ENCODE results near the gene TMC2. TPM values are rescaled to one million over a fixed set of nuclear protein-coding genes. Genes with fewer than 3 reads are reported as not detected.
"Not testable (repeated sequence)": the region's sequence is repeated elsewhere in the genome, so short reads cannot be mapped to it uniquely, and the experiment has no call there.

TMC2 gene
- total RNA-seq, 1 donor from 2014 or later = not detected

- peak; percentile 95 for ATAC-seq
Measured at GRCh38 chr20:2663887-2664719, 127.7 kb downstream of the TMC2 start, which contains the start of gene IDH3B. TSS of gene IDH3B (minus strand) at chr20:2664216. CDS start at chr20:2664188, 28 bp downstream.

GRCh38 chr20:2671977-2672376, 135.6 kb downstream of the TMC2 start:
- no peak for ATAC-seq

GRCh38 chr20:2672446-2672845, 136.1 kb downstream of the TMC2 start:
- ATAC-seq = no peak

GRCh38 chr20:2673453-2673852, 137.1 kb downstream of the TMC2 start:
- ATAC-seq = no peak

- ATAC-seq = no peak
Measured at GRCh38 chr20:2680046-2680445, 143.7 kb downstream of the TMC2 start.

GRCh38 chr20:2682040-2682439, 145.7 kb downstream of the TMC2 start:
- ATAC-seq = not testable (repeated sequence)

GRCh38 chr20:2684817-2685216, 148.4 kb downstream of the TMC2 start:
- not testable (repeated sequence) for ATAC-seq

- no peak for ATAC-seq
Measured at GRCh38 chr20:2687514-2687913, 151.1 kb downstream of the TMC2 start.

- no peak for ATAC-seq
Measured at GRCh38 chr20:2688041-2688591, 151.7 kb downstream of the TMC2 start.

GRCh38 chr20:2690213-2690612, 153.8 kb downstream of the TMC2 start:
- ATAC-seq = no peak

GRCh38 chr20:2690718-2691117, 154.3 kb downstream of the TMC2 start:
- ATAC-seq = no peak

- no peak for ATAC-seq
Measured at GRCh38 chr20:2691127-2691526, 154.8 kb downstream of the TMC2 start.

Other genes starting within 250 kb of the TMC2 start
- gene TGM3, start 240.6 kb upstream of the TMC2 start, total RNA-seq = 1,379 TPM
- not detected for gene TGM6, start 155.7 kb upstream of the TMC2 start, total RNA-seq
- 177 TPM for gene SNRPB, start 65.8 kb upstream of the TMC2 start, total RNA-seq
- 7.6 TPM for gene ZNF343, start 27.7 kb upstream of the TMC2 start, total RNA-seq
- 119 TPM for gene NOP56, start 116.1 kb downstream of the TMC2 start, total RNA-seq
- gene IDH3B, start 127.6 kb downstream of the TMC2 start, total RNA-seq = 60.7 TPM
- 1.7 TPM for gene EBF4, start 156.2 kb downstream of the TMC2 start, total RNA-seq